HG03378 (cell line): ENCODE results near the gene SFT2D3.

Source experiments
- ATAC-seq: cut with Tn5 transposase; IDR thresholded peaks from one replicate; pipeline ENCODE4 v1.9.1; 2021; ENCODE audit warnings: mild to moderate bottlenecking, moderate library complexity; ENCODE audit not compliant: unreplicated experiment

SFT2D3 gene, protein sequence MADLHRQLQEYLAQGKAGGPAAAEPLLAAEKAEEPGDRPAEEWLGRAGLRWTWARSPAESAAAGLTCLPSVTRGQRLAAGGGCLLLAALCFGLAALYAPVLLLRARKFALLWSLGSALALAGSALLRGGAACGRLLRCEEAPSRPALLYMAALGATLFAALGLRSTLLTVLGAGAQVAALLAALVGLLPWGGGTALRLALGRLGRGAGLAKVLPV

DNA sequence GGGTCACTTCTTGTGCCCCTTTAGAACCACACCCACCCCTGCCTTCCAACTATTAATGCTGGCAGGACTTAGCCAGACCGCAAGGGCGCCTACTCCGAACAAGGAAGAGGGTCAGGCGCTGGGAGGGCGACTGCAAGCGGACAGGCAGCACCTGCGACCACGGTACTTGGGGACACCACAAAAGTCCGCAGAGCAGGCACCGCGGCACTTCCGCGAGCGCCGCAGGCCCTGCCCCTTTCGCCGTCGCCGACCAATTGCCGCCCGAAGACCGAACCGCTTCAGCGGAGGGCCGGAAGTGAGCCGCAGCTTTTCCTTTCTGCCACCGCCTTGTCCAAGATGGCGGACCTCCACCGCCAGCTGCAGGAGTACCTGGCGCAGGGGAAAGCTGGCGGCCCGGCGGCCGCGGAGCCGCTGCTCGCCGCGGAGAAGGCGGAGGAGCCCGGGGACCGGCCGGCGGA lies at the start of gene SFT2D3:
Gene SFT2D3 (plus strand): TSS at position 305 of the 458 bp plus-strand sequence. CDS start 32 bp downstream, at position 337.
- ATAC-seq, result peak; percentile 60

DNA sequence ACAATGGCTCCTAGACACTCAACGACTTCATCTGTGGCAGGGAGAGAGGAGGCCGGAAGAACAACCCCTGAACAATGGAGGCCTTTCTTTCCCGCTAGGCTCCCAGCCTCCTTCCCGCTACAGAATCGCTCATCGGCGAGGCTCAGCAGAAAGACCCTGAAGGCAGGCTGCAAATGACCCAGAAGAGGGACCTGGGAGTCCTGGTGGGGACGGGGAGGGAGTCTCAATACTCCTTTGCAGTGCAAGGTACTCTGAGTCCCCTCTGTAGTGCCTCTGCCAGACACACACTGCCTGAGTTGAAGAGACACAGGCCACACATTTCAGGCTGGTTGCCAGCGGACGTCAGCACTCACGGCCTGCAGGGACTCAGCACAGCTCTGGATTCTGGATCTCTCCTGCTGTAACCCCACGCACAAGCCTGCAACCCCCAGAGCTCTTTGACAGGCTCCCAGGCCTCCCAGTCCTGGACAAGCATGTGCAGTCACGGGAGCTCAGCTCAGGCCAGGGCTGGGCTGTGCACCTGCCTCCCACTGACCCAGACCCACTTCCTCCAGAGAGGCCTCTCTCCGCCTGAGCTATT lies 49.2 kb upstream of the SFT2D3 start:
- no peak for ATAC-seq

DNA sequence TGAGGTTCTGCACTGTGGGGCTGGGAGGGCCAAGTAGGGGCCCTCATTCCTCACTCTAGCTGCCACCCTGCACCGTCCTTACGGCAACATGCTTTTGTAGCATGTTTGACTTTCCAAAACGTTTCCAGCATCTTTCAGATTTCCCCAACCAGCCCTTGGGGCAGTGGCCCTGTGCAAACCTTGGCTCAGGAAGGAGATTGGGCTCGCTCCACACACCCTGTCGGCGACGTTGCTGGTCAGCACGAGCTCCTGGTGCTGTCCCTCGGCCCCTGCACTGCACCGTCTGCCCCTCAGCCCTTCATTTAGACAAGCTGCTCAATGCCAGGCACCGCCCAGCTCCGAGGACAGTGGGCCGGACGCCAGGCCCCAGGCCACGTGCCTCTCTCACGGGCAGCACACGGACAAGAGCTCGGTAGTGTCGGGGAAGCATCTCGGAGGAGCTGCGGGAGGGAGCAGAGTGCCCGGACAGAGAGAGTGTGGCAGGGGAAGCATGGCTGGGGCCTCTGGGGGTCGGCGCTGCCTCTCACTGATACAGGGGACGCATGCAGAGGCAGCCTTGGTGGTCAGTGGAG lies 48.4 kb upstream of the SFT2D3 start:
- ATAC-seq, result no peak

DNA sequence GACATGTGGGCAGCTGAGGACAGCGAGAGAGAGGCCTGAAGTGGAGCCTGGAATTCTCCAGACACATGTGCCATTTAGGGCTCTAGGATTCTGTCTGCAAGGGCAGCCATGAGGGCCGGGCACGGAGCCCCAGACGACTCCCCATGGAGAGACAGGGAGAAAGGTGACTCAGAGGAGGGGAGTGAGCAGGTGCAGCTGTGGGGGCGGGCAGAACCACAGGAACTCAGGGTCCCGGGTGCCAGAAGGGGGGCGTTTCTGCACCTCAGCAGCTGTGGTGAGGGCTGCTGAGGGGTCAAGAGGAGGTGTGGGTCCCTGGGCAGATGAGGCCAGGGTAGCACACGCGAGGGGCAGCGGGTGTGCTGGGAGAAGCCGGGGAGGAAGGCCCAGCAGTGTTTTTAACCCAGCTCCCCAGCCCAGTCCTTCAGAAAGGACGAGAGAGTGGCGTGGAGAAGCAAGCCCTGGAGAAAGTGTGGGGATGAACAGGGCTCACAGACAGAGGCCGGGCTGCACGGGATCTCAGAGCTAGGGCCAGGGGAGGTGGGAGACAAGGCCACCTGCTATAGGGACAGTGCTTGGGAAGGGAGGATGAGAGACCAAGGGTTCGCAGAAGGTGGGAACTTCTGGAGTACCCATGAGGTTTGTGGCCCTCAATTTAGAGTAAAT lies 47.7 kb upstream of the SFT2D3 start:
- no peak for ATAC-seq

DNA sequence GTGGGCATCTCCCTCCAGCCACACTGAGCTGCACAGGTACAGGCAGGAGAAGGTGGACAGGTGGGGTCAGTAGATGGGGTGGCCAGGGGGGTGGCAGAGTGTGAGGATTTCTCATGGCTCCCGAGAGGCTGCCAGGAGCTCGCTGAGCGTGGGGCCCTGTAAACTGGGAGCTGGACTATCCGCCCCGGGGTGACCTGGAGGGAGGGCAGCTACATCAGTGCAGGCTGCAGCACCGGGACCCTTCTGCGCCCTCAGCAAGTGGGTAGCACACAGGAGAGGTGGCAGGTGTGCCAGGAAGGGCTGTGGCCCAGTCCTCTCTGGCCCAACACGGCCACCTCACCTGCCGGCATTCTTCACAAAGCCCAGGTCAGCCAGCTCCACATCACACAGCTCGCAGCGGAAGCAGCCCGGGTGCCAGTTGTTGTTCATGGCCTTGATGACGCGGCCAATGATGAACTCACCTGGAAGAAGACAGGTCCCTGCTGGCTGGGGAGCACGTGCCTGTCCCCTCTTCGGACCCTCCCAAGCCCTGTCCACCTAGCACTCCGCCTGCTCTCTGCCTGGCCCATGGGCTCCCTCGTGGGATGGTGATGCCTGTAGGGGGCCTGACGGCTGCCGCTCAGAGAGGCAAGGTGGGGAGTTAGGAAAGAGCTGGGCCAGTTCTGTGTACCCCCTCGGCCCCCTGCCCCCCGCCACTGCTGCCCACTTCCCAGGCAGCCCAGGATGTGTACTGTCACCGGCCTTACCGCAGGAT lies 47.0 kb upstream of the SFT2D3 start:
- ATAC-seq, result no peak

DNA sequence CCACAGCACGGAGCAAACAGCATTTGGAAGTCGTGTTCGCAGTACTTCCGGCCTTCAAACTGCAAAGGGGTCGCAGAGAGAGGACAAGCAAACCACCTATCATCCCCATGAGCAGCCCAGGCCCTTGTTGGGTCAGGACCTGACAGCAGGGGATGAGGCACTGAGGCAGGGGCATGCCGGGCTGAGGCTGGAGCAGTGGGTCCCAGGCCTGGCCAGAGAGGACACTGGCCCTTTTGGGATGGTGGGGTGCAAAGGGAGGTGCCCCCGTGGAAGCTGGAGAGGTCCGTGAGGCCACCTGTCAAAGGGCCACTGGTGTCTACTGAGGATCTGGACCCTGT lies 46.5 kb upstream of the SFT2D3 start:
- no peak for ATAC-seq

DNA sequence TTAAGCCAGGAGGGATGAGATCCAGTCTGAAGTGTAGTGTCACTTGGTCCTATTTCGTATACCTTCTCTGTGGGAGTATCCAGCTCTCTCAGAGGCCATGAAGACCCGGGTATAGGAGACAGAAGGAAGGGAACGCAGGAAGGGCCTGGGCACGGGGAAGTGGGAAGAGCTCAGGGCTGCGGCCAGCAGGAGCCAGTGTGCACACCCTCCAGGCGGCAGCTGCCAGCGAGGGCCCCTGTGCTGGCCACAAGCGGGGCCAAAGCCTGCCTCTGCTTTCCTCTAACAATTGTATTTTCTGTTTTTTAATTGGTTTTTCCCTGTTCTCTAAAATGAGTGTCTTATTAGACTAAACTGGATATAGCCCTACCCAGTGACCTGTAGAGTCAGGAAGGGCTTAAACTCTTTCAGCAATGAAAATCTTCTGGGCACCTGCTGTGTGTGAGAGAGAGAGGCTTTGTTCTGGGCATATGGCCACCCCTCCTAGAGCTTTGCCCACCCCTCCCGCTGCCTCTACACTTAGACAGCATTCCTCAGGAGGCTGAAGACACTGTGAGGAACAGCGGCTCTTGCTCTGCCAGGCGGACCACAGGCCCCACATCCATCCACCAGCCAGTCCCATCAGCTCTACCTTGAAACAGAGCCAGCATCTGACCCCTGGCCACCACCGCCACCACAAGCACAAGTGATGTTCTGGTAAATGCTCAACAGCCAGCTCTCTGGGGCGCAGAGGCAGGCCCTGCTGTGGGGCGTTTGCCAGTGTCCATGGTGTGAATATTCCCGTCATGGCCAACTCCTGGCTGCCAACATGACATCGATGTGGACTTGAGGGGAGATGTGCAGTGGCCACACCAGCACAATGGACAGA lies 45.9 kb upstream of the SFT2D3 start:
- ATAC-seq, result no peak

DNA sequence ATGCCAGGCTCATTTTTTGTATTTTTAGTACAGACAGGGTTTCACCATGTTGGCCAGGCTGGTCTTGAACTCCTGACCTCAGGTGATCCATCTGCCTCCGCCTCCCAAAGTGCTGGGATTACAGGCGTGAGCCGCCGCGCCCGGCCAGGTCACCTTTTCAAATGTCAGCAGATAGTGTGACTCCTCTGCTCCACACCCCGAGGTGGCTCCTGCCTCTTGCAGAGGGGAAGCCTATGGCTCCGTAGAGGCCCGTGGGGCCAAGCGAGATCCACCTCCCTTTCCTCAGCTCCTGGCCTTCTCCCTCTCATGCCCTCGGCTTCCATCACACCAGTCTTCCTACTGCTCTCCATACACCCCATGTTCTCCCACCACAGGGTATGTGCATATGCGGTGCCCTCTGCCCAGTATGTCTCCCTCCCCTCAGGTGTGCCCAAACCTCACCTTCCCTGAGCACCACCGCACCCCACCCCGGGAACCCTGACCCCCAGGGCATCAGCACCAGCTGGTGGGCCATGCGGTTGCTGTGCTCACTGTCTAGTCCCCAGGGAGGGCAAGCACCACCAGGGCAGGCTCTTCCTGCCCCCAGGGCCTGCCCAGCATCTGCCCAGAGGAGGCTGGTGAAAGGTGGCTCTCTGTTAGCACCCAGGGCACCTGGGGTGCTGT lies 44.6 kb upstream of the SFT2D3 start:
- ATAC-seq, result no peak

DNA sequence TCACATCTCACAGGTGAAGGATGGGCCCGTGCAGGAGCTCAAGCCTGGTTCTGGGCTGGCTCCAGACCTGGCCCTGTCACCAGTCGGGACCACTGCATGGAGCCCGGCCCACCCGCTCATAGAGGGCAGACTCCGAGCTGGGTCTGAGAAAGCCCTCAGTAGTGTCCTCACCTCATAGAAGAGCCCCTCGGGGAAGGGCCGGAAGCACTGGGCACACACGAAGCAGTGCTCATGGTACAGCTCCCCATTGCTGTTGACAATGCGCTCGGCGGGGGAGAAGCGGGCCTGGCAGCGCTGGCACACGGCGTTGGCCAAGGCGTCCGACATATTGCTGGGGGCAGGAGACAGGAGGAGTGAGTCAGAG lies 44.1 kb upstream of the SFT2D3 start:
- ATAC-seq, result no peak

DNA sequence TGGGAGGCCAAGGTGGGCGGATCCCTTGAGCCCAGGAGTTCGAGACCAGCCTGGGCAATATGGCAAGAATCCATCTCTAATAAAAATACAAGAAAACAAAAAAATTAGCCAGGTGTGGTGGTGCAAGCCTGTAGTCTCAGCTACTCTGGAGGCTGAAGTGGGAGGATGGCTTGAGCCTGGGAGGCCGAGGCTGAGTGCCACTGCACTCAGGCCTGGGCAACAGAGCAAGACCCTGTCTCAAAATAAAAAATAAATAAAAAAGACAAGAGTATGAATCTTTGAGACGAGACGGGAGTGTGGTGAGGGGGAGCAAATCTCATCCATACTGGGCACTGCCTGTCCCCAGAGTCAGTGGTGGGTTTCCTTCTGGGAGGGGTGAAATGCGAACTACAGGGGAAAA lies 43.2 kb upstream of the SFT2D3 start:
- no peak for ATAC-seq

DNA sequence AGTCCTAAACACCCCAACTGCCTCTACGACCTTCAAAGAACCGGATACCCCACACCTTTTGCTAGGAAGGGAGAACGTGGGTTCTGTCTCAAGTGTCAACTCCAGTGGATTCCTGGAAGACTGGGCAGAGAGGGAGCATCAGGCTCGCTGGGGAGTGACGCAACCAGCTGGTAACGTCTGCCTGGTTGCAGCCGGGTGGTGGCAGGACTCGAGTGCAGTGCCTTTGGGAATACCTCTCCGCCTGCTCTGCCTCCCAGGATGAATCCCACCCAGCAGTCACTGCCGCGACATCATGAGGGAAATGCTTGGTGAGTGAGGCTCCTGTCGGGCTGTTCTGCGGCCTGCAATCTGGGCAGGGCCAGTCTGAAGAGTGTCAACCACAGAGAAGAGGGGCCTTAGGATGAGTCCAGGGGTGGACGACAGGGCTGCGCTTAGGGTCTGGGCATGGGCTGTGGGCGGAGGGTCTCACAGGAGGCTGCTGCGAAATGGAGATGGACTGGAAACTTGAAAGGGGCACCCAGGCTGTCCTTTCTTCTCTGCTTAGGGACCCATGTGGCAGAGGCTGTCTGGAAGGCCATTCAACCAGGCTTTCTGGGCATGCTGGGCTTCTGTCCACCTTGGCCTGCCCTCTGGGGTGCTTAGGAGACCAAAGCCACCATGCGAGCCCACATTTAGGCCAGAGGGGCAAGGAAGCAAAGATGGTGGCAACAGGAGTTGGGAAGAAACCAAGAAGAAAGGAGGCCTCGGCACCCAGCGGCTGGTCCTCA lies 42.5 kb upstream of the SFT2D3 start:
- ATAC-seq, result no peak

DNA sequence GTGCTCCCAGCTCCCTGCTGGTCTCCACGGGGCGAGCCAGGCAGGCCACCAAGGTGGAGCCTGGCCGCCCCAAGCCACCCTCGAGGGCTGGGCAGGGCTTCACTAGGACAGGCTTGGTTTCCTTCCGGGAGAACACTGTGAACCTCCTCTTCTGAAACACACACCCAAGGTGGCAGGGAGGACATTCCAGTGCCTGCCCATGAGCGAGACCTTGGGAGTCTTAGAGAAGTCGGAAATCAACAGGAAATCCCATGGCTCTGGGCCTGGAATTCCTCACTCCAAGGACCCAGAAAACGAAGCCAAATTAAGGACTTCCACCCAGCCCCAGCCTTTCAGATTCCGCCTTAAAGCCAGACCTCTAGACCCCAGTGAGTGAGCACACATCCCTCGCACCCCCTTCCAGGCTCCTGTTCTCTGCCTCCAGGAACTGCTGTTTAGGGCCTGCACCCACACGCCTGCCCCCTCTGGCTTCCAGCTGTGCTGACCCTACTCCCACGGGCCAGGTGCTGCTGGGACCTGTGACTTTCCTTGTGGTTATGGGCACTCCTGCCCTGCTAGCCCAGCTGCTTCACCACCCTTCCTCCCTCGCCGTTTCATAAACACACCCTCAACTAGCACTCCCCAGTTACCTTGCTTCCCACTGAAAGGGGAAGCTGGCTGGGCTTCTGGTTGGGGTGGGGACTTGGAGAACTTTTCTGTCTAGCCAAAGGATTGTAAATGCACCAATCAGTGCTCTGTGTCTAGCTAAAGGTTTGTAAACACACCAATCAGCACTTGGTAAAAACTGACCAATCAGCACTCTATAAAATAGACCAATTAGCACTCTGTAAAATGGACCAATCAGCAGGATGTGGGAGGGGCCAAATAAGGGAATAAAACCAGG lies 41.6 kb upstream of the SFT2D3 start:
- no peak for ATAC-seq

DNA sequence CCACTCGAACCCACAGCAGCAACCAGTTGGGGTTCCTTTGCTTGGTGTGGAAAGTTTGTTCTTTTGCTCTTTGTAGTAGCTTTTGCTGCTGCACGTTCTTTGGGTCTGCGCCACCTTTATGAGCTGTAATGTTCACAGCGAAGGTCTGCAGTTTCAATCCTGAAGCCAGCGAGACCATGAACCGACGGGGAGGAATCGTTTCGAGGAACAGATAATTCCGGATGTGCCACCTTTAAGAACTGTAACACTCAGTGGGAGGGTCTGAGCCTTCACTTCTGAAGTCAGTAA lies 41.1 kb upstream of the SFT2D3 start:
- no peak for ATAC-seq

DNA sequence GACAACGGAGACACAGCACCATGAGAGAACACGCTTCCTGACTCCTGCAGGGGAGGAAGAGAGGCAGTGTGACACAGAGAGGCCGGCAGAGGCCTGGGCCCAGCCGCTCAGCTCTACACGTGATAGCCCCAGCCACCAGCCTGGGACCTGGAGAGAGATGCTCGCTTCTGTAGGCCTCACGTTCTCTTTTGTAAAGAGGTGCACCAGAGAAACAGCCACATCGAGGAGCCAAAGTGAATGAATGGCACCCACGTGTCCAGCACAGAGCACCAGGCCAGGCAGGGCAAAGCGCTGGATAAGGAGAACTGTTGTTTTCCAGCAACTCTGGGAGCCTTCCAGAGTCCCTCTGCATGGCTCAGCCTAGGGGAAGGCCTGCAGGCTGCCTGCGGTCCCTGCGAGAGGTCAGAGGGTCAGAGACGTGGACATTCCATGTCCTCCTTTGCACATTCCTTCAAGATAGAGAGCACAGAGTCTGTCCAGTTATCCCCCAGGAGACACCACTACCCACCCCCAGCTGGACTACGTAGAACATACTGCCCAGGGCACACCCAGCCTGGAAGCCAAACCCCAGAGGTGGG lies 40.1 kb upstream of the SFT2D3 start:
- ATAC-seq, result no peak

DNA sequence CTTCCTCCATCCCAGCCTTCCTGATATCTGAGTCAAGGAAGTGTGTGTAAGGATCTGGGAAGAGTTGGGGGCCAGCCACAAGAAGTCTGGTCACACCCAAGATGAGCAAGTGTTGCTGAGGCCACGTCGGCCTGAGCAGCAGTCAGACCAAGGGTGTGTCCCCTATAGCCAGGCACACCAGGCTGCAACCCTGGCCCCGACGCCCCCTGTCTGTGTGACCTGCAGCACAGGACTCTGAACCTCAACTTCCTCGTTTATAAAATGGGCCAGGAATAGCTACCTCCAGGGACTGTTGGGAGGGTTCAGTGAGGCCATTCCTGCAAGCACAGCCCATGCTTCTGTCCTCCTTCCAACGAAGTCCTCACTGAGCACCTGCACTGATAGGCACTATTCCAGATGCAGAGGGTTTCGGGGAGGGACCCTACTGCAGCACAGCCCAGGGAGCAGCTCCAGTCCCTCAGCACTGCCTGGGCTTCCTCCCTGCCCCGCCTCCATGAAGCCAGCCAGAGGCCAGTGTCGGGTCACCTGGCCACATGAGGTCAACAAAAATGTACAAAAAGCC lies 39.3 kb upstream of the SFT2D3 start:
- ATAC-seq, result no peak

DNA sequence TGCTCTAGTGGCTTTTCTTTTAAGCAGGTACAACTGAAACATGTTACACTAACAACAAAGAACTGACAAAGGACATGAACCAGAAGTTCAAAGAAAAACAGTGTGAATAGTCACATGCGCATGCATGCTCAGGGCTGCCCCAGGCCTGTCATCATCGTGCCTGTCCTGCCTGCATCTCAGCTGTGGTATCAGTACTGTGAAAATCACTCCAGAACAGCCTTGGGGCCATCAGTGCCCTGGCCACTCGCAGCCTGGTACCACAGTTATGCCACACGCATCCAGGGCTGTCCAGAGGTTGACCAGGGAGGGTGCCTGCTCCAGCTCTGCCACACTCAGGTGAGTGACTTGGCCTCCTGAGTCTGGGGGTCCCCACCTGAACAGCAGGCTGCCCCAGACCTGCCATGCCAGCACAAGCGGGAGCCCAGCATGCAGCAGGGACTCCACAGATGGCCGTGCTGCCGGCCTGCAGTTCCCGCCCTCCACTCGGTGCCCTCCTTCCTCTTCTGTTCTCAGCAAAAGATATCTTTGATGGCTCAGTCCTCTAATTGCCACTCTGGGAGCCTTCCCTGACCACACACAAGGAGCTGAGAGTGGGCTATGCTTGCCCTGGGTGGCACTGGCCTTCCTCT lies 38.2 kb upstream of the SFT2D3 start:
- no peak for ATAC-seq

DNA sequence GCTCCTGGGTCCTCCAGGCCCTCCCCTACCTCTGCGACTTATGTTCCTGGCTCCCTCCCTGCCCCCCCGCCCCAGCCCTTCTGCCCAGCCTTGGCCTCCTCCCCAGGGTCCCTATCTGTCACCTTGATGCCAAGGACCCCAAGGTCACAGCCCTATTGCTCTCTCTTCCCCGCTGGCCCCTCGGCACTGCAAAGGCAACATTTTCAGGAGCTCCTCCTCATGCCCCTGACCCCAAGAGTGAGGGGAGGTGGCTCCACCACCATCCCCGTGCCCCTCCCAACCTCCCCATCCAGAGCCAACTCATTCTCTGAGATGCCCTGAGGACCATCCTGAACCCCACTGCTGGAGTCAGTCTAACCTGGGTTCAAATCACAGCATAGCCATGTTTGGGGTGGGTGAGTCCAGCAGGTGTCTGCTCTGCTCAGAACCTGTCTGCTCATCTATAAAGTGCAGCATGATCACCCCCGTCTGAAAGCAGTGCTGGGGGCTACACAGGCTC lies 37.7 kb upstream of the SFT2D3 start:
- ATAC-seq, result no peak
